UCSD-AML1 (cell line): Measurements from ENCODE around the gene SPOCK1.

ENCODE experiments used
- DNase-seq: peaks from one replicate; lab custom pipeline; 2025; ENCODE audit not compliant: unreplicated experiment; lab: John Stamatoyannopoulos, UW

The SPOCK1 gene

DNA sequence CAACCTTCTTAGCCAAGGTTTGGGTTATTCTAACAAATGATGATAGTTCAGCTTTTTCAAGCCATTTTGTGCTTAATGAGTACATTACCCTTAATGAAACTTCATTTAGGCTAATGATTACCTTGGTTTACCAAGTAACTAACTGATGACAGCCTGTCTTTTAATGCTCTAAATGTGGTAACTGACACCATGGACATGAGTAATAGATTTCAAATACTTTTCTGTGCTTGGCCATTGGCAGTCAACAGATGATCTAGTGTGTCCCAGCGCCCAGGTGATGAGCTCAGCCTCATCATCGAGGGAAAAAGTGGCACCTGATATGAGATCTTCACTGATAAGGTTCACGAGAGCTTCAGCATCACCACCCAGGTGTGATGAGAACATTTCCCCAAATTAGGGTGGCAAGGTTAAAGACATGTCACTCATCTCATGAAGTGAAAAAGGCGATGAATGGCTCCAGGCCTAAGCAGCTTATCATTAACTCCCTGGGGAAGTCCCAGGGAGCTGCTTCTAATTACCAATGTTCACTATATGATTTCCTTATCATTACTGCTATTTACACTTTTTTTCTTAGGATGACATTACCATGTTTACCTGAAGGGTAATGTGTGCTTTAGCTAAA lies 296.0 kb downstream of the SPOCK1 start:
- DNase-seq, result no peak

DNA sequence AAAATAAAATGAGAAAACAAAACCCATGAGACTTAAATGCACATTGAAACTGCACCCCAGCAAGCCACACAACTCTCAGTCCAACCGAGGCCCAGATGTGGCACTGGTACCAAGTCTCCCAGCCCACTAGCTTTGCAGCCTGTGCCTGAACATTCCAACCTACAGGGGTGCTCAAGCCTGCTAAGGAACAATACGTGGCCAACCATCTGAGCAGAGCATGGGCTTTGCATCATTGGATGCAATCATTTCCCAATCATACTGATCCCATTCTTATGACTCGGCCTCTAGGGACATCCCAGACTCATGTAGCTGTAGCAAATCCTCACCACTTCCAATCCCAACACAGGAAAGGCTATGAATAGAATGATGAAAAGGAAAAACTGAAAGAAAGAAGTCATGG lies 297.2 kb downstream of the SPOCK1 start:
- DNase-seq, result no peak

DNA sequence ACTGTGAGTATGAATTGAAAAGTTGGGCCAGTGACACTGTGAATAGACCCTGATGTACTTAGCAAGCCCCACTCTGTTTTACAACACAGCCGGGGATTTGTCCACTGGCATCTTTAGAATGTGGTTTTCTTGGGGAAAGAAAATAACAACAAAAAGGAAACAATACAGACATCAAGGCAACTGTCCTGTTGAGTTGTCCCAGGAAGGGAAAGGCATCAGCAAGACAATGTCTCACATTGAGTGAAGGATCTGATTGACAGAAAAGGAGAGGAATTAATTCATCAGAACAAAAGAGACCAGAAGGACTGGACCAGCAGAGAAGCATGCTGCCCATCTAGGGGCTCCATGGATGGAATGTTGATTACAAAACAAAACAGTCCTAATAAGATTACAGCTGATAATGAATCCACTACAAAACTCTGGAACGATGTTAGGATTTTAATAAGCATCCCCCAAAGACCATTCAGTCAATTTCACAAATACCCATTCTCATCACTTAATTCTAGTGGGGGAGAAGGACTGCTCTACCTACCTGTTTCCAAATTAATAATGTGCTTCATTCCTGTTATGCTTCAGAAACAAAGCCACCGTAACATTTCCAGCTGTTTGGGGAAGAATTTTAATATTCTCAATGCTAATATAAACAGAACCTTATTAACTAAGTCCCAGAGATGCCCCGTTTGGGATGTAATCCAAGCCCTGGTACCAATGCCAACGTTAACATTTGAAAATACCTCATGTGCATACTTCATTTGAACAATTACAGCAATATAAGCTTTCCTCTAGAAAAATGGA lies 298.0 kb downstream of the SPOCK1 start:
- no peak for DNase-seq

DNA sequence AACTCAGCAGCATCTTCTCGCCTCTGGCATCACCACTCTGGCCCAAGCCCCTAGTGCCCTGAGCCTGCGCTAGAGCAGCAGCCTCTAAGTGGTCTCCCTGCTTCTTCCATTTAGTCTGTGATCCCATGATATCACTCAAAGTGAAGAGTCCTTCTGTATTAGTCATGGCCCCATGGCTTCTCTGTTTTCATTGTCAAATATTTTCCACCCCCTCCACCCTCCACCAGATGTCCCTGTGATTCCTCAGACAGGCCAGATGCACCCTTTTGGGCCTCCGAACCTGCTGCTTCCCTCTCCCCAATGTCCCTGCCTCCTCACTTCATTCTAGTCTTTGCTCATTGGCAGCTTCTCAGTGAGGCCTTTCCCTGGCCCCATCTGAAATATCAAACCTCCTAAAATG lies 299.2 kb downstream of the SPOCK1 start:
- DNase-seq, result no peak

DNA sequence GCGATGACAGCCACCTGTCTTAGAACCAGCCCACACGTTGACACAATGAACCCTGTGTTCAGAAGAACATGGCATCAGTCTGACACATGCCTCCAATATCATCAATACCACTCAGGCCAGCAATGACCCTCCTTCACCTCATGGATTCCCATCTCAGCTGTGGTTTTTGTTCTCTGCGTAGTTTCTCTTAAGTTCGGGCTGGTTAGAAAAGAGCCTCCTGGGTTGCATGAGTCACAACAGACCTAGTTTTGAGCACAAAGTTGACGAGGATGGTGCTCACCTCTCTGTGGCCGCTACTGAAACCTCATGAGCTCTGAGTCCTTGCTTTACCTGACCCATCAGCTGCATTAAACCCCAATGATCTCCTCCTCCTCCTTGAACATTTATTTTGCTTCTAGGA lies 299.9 kb downstream of the SPOCK1 start:
- no peak for DNase-seq

DNA sequence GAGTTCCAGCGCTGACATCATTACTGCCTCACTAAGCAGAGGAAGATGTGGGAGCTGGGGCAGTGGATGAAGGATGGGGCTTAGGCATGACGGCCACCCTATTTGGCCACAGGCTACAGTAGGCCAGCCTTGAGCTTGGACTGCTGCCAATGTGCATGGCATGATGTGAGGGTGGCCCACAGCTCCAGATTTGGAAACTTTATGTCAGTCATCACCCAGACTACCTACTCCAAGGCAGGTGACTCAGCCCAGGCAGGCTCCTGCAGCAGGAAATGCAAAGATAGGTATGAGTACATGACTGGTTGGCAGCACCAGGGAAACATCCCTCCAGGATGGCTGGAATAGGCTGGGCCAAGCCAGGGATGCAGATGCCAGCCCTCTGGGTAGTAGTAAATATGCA lies 303.6 kb downstream of the SPOCK1 start:
- DNase-seq, result no peak

DNA sequence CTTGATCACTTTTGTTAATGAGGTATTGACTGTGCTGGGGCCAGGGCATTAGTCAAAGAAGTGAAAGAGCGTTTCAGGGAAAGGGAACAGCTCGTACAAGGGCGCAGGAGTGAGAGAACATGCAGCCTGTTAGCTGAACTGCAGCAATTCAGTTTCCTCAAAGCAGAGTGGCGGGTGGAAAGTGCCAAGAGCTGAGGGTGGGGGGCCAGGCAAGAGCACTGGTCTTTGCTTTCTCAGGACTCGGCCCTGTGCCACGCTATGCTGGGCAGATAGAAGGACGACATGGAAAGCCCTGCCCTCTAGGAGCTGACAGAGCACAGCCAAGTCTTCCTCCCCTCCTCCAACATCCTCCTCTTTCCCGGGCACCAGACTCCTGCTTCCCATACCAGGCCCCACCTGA lies 304.8 kb downstream of the SPOCK1 start:
- no peak for DNase-seq

DNA sequence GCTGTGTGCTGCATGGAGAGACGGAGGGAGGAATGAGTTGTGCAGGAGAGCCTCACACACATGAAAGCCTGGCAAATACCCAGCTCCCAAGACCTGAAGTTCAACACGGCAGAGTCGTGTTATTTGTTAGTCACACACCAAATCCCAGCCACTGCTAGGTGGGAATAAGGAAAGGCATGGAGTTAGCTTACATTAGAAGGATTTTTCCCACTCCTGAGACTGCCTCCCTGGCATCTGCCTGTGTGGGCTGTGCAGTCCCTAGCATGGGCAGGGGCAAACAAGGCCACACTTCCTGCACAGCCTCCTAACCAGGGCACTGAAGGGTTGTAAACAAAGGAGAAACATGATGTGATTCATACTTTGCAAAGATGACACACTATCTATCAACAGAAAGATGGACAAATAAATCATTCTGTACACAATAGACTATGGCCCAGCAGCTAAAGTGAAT lies 306.8 kb downstream of the SPOCK1 start:
- no peak for DNase-seq

DNA sequence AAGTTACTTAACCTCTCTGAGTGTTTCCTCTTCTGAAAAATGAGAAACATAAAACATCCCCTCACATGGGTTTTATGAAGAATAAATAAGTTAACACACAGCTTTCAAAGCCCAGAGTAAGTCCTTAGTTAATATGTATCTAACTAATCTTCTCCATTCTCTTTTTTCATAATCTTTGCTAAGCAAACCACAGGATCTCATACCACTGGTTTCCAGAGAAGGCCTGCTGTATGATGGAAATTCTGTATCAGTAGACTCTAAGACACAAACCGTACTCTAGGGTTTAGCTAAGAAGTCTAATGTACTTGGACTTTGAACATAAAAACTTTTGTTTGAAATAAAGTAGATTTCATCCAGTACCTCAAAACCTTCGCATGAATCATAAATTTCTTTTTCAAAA lies 307.9 kb downstream of the SPOCK1 start:
- no peak for DNase-seq

DNA sequence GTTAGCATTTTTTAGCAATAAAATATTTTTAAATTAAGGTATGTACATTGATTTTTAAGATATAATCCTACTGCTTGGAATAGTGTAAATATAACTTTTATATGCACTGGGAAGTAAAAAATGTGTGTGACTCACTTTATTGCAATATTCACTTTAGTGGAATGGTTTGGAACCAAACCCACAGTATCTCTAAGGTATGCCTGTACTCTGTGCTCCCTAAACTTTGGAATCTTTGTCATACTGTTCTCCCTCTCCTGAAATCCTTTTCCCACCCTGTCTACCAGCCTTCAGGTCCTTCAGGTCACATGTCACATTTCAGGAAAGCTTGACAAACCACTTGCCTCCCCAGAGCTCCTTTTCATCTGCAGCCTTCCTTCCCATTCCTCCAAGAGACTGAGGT lies 308.7 kb downstream of the SPOCK1 start:
- DNase-seq, result no peak

DNA sequence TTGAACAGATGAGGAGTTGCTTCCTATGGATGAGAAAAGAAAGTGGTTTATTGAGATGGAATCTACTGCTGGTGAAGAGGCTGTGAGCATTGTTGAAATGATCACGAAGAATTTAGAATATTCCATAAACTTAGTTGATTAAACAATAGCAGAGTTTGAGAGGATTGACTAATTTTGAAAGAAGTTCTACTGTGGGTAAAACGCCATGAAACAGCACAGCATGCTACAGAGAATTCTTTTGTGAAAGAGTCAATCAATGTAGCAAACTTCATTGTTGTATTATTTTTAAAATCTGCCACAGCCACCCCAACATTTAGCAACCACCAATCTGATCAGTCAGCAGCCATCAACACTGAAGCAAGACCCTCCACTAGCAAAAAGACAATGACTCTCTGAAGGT lies 309.1 kb downstream of the SPOCK1 start:
- no peak for DNase-seq

DNA sequence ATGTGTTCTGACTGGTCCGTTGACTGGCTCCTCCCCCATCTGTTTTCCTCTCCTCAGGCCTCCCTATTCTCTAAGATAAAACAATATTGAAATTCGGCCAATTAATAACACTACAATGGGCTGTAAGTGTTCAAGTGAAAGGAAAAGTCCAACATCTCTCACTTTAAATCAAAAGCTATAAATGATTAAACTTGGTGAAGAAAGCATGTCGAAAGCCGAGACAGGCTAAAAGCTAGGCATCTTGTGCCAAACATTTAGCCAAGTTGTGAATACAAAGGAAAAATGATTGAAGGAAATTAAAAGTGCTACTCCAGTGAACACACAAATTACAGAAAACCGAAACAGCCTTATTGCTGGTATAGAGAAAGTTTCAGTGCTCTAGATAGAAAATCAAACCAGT lies 310.6 kb downstream of the SPOCK1 start:
- no peak for DNase-seq

DNA sequence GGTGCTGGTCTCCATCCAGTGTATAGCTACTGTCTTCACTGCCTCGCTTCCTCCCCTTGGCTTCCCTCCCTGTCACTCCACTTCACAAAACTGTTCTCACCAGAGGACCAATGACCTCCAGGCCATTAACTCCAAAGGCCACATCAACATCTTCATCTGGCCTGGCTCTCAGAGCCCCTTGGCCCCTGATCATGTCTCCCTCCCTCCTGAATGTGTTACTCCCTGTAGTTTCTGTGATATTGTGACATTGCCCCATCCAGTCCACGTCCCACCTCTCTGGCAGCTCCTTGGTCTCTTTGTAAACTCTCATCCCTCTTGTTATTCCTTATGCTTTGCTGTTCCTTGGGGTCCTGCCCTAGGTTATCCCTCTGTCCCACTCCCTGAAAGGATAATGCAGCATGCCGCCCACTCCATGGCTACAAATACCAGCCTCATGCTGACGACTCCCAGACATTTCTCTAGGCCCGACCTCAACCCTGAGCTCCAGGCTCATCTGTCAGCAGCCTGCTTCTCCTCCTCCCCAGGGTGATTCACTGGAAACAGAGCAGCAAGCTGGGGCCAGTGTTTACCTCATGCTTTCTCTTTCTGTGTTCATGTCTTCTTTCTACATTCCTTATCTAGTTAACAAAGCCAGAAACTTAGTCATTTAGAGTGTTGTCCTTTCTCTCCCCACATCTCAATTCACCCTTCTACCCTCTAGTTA lies 312.2 kb downstream of the SPOCK1 start:
- no peak for DNase-seq

DNA sequence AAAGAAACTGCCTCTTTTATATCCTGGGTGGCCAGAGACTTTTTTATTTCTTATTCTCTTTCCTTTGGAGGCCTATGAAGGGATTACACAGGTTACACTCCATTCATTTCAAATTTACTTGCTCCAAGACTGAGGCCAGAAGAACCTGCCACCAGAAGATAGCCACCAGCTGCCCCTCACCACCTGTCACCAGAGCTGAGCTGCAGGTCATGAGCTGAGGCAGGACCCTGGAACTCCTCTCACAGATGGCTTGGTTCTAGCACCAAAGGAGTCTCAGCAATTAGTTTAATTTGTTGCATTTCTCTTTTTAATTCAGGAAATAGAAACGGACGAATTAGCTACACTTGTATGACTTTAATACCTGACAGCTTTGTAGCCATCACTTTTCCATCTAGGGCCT lies 313.9 kb downstream of the SPOCK1 start:
- DNase-seq, result no peak

DNA sequence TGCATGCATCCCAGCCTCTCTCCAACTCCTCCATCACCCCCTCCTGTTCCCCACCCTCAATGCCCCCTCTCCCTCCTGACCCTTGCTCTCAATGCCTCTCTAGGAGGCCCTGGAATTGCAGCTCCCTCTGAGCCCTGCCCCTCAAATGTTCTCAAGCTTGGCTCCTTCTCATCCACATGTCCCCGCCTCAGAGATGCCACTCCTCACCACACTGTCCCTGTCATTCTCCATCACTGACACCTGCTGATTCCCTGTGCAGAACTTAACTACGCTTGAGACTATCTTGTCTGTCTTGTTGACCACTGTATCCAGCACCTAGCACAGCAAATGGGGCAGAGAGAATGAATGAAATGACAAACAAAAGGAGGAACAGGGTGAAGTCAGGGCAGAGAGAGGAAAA lies 314.4 kb downstream of the SPOCK1 start:
- DNase-seq, result no peak

DNA sequence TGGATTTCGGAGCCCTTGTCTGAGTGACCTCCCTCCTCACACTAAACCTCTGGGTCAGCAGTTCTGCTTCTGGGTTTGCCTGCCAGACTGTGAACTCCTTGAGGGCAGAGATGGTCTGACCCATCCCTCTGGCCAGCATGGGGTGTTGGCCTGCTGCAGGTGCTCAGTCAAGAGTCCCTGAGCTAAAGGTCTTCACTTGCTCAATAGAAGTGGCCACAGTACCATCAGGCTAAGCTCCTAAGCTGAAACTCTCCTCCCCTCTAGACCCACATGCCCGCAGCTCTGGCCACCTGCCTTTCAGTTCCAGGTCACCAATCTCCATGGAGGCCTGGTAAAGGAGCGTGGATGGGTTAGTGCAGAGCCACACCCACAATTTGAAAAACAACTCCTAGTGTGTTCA lies 316.6 kb downstream of the SPOCK1 start:
- DNase-seq, result no peak

DNA sequence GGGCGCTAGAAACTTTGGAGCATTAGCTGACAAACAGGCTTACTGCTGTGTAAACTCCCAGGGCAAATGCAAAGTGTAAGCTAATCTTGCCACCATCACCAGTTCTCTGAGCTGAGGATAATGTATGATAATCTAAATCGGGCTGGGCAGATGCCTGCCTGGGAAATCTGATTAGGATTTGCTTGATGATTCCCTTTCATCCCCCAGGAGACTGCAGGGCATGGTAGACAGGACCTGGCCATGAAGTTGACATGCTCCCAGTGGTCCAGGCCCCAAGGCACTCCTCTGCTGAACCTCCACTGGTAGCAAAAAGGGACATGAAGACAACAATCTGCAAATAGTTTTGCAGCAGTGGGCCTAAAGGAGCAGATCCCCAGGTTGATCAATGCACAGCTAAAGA lies 317.5 kb downstream of the SPOCK1 start:
- no peak for DNase-seq

DNA sequence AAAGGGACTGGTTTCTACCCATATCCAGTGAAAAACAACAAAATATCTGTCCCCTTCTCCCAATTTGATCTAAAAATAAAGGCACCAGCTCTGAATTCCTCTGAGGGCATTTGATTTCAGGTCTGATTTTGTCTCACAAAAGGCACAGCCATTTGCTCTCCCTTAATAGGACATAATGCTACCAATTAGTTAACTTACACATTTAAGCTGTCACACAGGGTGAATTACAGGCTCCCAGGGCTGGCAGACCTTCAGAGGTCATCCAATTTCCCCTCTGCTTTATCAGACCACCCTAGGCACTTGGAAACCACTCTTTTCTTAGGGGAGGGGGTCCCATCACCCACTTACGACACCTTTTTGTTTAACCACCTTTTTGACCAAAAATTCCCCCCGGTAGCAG lies 319.9 kb downstream of the SPOCK1 start:
- no peak for DNase-seq

DNA sequence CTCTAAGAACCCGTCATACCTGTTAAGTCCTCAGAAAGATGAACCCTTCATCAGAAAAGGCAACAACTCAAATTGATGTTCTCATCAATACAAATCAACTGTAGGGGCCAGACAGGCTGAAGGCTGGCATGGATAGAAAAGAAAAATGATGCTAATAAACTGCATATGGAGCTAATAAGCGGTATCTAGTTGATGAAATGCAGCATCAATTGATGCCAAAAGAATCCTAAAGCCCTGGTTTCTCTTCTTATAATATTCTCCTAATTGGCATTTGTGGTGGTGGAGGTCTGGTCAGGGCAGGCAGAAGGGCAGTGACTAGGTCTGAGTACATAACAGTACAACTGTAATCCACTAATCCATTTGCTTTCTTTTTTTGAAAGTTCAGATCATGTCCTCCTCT lies 322.5 kb downstream of the SPOCK1 start:
- no peak for DNase-seq

DNA sequence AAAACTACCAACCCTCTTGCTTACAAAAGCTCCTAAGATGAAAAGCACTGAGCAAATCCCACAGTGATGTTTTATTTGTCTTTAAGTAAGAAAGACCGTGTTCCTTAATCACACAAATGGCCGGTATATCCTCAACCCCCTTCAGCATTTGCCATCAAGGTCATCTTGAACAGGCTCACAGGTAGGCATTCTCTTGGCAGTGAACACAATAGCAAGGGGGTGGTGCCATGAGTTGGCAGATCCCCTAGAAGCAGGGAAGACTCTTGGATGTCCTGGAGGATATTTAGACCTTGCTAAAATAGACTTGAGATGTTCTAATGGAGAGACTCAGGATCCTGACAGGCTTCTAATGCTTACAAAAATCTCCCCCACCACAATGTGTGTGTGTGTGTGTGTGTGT lies 323.0 kb downstream of the SPOCK1 start:
- no peak for DNase-seq

DNA sequence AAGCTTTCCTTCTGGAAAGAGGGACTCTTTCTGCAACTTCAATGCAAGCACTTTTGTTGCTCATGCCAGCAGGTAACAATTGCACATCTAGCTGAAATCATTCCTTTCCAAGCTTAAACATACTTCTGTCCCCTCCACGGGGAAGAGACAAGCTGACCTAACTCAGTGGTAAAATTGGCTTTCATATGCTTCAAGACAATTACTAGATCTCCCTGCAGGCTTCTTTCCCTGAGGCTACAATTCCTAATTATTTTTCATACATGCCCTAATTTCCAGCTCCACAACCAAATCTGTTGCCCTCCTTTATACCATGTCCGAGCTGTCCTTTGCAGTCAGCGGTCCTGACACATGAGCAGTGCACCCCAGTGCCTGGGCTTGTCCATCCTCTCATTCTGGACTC lies 324.9 kb downstream of the SPOCK1 start:
- no peak for DNase-seq

DNA sequence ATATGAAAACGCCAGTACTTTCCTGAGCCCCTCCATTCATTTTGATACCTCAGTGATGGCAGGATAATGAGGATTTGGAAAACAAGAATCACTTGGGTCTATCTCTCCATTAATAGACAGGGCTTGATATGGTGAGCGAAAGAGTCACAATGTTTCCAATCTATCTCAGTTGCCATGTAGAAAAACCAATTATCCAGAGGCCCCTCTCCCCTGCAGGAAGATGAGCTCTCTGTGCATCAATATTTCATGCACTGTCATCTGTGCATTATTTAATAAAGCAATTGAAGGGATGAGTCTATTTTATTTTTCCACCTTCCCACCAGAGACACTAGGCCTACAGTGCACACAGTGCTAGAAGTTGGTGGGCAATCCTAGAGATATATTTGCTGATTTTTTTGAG lies 326.9 kb downstream of the SPOCK1 start:
- DNase-seq, result no peak
